Activated CD4-positive, alpha-beta T cell treated with anti-CD3 and anti-CD28 coated beads for 1 hour (primary cell): ENCODE measurements around the gene SMARCB1.
A peak's percentile ranks its signal among the peaks of the same experiment; 100 is the strongest.

ENCODE experiments used
- DNase-seq: peaks from one replicate; pipeline ENCODE4 v3.0.0-alpha.2; 2020

Gene SMARCB1

GRCh38 chr22:23833017-23833751, 46.4 kb downstream of the SMARCB1 start:
- no peak for DNase-seq

GRCh38 chr22:23833911-23834317, 47.1 kb downstream of the SMARCB1 start:
- DNase-seq, result no peak

DNA sequence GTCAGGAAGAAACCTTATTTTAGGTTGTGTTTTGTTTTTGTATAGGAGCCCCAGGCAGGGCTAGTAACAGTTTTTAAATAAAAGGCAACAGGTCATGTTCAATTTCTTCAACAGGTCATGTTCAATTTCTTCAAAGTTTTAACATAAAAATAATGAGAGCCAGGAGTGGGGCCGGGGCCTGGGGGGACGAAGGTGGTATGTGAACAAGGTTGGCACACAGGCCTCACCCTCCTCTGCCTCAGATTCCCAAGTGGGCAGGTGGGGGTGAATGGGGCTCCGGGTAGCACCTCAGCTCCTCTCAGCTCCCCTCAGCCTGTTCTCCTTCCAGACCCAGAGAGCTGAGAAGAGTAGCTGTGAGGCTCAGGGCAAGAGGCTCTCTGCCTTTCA, 47.6 kb downstream of the SMARCB1 start:
- no peak for DNase-seq

DNA sequence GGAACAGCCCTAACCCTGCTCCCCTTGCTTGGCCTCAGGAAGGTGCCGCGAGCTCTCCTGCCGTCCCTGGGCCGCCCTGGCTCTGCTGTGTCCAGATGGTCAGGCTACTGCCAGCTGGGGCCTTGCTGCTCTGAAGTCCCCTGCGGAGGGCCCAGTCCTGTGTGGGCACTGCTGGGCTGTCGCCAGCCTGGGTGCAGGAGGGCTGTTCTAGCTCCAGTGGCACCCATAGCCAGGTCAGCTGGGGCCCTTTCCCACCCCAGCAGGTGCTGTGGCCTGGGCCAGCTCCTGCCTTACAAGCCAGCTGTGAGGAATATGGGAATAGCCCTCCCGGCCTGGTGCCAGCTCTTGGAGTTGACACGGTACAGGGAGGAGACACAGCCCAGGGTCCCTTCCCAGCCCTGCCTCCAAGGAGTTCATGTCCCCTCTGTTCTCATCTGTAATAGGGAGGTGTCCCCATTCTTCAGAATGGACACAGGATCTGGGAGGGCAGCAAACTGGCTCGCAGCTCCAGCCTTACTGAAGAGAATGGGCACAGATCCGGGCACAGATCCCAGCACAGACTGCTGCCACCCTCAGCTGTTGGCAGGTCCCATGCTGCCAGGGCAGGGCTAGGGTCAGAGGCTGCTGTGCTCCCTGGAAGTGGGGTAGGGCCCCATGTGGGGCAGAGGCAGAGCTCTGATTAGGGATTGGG, 48.2 kb downstream of the SMARCB1 start:
- no peak for DNase-seq

GRCh38 chr22:23835484-23836144, 48.8 kb downstream of the SMARCB1 start:
- no peak for DNase-seq

DNA sequence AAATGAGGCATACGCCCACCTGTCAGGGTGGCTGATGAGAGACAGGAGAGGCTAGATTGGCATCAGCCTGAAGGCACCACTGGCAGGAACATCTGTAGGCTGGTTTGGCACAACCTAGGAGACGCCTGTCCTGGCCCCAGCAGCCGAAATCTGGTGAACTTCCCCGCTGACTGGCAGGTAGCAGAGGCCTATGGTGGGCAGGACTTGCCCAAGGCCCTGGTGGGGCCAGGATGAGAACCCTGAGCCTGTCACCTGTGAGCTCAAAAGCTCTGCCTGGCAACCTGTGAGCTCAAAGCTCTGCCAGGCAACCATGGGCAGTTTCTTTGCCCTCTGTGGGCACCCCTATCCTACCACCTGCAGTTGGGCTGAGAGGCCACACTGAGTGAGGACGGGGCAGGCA, 49.5 kb downstream of the SMARCB1 start:
- no peak for DNase-seq

DNA sequence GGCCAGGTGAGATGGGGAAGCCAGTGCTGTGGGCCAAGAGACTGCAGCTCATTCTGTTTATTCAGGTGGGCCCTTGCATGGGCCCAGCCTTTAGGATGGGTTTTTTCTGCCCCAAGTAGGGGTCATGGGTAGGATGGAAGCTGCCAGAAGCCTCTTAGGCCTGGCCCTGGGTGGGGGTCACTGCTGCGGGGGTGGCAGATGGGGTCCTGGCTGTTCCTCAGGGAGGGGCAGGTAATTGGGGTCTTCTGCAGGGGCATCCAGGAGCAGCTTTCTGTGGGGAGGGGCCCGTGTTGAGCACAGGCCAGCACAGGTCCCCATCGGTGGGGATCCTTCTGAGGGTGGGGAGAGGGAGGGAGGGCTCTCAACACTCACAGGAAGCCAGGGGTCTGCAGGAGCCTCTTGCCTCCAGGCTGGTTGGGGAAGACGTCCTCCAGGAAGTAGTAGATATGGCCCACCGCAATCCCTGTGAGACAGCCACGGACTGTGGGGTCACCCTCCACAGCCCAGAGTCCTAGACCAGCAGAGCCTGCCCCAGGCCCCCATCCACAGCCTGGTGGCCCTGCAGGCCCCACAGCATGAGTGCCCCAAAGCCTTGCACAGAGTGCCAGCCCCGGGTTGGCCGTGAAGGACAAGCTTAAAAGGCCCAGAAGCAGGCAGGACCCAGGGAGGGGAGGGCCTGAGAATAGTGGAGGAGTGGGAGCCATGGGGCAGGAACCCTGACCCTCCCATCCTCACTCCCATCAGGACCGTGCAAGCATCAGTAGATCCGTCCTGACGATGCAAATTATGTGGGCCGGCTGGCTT, 50.1 kb downstream of the SMARCB1 start:
- no peak for DNase-seq

GRCh38 chr22:23837496-23837859, 50.7 kb downstream of the SMARCB1 start:
- no peak for DNase-seq

- DNase-seq, result no peak
These were observed 51.3 kb downstream of the SMARCB1 start for GRCh38 chr22:23837911-23838680.

DNA sequence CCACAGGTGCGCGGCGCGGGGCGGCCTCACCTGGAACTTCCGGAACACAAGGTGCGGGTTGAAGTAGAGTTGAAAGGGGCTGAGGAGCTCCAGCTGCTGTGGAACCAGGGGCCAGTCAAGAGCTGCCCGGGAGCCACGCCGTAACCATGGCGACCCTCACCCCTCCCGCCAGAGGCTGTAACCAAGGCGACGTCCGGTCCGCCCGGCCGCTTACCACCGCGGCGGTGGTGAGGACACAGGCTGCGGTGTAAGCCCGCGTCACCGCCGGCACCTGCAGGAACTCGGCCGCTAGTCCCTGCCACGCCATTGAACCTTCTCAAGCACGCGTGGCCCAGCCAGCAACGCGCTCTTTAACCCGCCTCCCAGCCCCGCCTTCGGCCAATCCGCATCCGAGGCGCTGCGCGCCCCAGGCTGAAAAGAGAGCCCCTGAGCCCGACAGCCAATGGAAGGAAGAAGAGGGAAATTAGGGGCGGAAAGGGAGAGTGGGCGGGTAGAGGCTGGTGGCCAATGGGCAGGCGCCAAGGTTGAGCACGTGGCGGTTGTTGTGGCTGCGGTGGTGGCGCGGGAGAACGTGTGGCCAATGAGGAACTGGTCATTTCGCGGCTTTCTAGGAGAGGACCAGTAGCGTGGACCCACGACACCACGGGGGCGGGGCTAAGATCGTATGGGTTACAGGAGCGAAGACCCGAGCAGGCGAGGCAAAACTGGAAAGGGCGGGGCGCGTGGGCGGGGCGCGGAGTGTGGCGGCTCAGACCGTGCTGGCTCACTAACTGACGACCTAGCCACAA, 52.1 kb downstream of the SMARCB1 start, which contains the start of gene DERL3:
DERL3 (minus strand) TSS at position 326 of the 788 bp plus-strand sequence; CDS start at position 307, 19 bp downstream.
- DNase-seq, result peak; percentile 93

- DNase-seq, result no peak
These were observed 53.3 kb downstream of the SMARCB1 start for GRCh38 chr22:23840026-23840425.

GRCh38 chr22:23841292-23841691, 54.5 kb downstream of the SMARCB1 start:
- DNase-seq, result no peak

GRCh38 chr22:23841736-23842445, 55.1 kb downstream of the SMARCB1 start:
- no peak for DNase-seq

DNA sequence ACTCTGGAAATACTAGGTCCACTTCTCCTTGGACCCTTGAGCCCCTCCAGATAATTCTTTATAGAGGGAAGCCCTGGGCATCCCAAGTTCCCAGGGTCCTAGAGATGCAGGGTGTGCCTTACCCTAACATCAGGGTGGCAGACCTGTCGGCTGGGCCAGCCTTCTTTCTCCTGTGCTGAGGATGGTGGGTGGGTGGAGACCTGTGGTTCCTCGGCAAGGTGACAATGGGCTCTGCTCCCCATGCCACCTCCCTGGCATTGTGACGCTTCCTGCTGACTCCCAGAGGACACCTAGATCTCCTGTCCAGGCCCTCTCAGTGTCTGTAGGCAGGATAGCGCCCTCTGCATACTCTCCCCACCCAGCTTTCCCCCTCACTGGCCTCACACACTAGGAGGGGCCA, 55.8 kb downstream of the SMARCB1 start:
- DNase-seq, result no peak

GRCh38 chr22:23844739-23845202, 58.0 kb downstream of the SMARCB1 start:
- DNase-seq, result no peak

DNA sequence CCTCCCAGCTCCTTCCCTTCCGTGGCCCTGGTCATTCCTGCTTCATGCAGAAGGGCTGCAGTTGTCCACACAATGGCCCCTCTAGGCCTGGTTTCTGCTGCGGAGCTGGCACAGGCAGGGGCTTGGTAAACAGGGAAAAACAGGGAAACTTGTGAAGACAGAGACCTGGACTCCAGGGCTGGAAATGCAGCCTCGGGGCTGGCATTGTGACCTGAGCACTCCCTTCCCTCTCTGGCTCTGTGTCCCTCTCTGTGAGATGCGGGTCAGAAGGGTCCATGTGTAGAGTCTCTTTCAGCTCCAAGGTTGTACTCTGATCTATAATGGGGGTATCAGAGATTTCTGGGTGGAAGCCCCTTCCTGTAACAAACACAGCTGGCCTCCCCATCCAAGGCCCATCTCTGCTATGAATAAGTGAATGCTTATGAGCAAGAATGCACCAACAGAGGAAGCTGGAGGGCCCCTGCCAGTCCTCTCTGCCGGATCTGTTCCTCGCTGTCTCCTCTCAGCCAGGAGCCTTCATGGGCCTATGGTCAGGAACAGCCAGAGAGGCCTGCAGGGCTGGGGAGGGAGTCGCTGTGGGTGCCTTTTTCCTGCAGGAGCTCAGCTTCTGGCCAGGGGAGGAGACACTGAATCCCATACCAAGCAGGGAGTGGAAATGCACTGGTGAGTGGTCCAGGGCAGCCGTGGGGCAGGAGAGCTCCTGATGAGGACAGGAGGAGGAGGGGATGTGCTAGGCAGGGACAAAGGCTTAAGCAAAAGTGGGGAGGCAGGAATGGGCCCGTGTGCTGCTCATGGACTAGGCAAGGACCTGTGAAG, 58.7 kb downstream of the SMARCB1 start:
- no peak for DNase-seq

DNA sequence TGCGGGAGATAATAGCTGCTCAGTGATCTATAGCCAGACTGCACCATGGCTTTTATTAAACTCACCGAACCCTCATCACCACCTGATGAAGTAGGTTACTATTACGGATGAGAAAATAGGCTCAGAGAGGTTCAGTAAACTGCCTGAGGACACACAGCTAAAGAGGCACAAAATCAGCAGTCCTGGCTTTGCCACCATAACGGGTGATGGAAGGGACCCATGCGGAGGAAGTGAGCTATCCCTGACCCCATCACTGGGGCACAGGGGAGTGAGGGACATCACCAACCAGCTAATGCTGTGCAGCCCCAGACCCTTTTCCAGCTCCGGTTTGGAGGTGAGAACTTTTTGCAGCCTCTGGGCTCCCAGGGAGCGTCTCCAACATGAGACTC, 59.3 kb downstream of the SMARCB1 start:
- DNase-seq, result no peak

DNA sequence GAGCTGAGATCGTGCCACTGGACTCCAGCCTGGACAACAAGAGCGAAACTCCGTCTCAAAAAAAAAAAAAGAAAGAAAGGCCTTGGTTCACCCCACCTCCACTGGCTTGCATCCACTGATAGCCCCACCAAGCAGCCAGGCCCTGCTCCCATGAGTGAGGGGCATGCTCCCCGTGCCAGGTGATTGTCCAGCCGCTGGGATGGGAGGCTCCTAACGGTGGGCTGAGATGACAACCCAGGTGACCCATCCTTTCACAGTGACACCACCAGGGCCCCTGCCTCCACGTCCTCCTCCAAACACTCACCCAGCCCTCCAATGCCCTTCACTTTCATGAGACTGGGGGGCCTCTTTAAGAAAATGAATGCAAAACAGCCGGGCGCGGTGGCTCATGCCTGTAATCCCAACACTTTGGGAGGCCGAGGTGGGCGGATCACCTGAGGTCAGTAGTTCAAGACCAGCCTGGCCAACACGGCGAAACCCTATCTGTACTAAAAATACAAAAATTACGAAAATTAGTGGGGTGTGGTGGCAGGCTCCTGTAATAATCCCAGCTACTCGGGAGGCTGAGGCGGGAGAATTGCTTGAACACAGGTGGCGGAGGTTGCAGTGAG, 60.6 kb downstream of the SMARCB1 start:
- no peak for DNase-seq
